ENCODE data around the gene KCNG3. TPM values are rescaled to one million over a fixed set of nuclear protein-coding genes. Genes with fewer than 3 reads are reported as not detected.

The KCNG3 gene
- total RNA-seq, 6 donors from 2014 or later, result 0.91 to 10.3 (median 3.8) TPM

DNA sequence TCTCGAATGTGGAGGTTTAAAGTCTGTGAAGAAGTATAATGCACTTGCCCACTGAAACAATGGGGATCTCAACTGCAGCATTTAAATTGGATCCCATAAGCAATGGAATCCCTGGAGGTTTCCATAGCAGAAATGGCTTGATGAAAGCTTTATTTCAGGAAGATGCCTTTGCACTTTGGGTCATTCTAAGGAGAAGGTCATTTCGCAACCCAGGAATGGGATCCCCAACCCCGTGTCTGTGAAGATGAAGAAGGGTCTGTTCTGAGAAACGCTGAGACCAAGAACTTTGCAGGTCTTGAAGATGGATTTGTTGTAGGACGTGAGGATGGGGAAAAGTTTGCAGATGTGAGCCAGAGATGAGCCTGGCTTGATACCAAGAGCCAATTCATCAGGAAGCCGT lies 1.8 kb upstream of the KCNG3 start:
- H3K27ac ChIP-seq, result no peak overlapping the region
- peaks cover 8 to 27% (median 13%) of the 10 kb centered on the region in 4 donors for H3K4me1 ChIP-seq
- ATAC-seq (ENCODE audit: low FRiP score in 2 of 2), result no peak
- H3K9me3 ChIP-seq, result no peaks in the 10 kb centered on the region
- no peak for DNase-seq
- H3K36me3 ChIP-seq, result no peaks in the 10 kb centered on the region
- WGBS, 2 donors, result 58 to 67% methylated on average over 6 of the region's 6 CpGs
- peaks cover 0 to 23% (median 16%) of the 10 kb centered on the region in 4 donors for H3K27me3 ChIP-seq
- TF ChIP-seq, protein P1, sequence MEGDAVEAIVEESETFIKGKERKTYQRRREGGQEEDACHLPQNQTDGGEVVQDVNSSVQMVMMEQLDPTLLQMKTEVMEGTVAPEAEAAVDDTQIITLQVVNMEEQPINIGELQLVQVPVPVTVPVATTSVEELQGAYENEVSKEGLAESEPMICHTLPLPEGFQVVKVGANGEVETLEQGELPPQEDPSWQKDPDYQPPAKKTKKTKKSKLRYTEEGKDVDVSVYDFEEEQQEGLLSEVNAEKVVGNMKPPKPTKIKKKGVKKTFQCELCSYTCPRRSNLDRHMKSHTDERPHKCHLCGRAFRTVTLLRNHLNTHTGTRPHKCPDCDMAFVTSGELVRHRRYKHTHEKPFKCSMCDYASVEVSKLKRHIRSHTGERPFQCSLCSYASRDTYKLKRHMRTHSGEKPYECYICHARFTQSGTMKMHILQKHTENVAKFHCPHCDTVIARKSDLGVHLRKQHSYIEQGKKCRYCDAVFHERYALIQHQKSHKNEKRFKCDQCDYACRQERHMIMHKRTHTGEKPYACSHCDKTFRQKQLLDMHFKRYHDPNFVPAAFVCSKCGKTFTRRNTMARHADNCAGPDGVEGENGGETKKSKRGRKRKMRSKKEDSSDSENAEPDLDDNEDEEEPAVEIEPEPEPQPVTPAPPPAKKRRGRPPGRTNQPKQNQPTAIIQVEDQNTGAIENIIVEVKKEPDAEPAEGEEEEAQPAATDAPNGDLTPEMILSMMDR (IDR thresholded peaks at IDR 0.05), result no peak
- no peak for TF ChIP-seq EP300 (IDR thresholded peaks at IDR 0.05)
- TF ChIP-seq POLR2A (IDR thresholded peaks at IDR 0.05), result no peak
- TF ChIP-seq POLR2AphosphoS5 (IDR thresholded peaks at IDR 0.05), result no peak
- no peak overlapping the region for H3K4me3 ChIP-seq

DNA sequence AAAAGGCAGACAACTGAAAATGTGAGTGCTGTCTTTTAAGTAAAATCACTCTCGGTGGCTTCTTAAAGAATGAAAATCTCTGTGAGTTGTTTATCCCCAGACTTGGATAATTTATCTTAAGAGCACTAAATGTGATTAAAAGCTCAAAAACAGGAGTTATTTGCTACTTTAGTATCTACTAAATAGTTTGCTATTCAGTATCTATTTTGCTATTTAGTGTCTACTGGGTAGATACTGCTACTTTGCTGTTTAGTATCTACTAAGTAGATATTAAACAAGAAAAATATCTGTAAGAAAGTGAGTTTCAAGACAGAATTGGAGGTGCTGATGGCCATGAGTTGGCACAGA lies 1.4 kb upstream of the KCNG3 start:
- no peak overlapping the region for H3K27ac ChIP-seq
- peaks cover 8 to 27% (median 13%) of the 10 kb centered on the region in 4 donors for H3K4me1 ChIP-seq
- H3K36me3 ChIP-seq, result no peaks in the 10 kb centered on the region
- ATAC-seq (ENCODE audit: low FRiP score in 2 of 2), result no peak
- peaks cover 0 to 23% (median 16%) of the 10 kb centered on the region in 4 donors for H3K27me3 ChIP-seq
- no peak for DNase-seq
- TF ChIP-seq, protein P1 (IDR thresholded peaks at IDR 0.05), result no peak
- TF ChIP-seq POLR2AphosphoS5 (IDR thresholded peaks at IDR 0.05) (no peak), EP300 (IDR thresholded peaks at IDR 0.05) (no peak), POLR2A (IDR thresholded peaks at IDR 0.05) (no peak)
- 0% methylated on average over 1 of the region's 1 CpG for WGBS, 2 donors
- H3K9me3 ChIP-seq, result no peaks in the 10 kb centered on the region
- peak overlapping the region in 2 of 4 donors; percentile 67 to 69 for H3K4me3 ChIP-seq

DNA sequence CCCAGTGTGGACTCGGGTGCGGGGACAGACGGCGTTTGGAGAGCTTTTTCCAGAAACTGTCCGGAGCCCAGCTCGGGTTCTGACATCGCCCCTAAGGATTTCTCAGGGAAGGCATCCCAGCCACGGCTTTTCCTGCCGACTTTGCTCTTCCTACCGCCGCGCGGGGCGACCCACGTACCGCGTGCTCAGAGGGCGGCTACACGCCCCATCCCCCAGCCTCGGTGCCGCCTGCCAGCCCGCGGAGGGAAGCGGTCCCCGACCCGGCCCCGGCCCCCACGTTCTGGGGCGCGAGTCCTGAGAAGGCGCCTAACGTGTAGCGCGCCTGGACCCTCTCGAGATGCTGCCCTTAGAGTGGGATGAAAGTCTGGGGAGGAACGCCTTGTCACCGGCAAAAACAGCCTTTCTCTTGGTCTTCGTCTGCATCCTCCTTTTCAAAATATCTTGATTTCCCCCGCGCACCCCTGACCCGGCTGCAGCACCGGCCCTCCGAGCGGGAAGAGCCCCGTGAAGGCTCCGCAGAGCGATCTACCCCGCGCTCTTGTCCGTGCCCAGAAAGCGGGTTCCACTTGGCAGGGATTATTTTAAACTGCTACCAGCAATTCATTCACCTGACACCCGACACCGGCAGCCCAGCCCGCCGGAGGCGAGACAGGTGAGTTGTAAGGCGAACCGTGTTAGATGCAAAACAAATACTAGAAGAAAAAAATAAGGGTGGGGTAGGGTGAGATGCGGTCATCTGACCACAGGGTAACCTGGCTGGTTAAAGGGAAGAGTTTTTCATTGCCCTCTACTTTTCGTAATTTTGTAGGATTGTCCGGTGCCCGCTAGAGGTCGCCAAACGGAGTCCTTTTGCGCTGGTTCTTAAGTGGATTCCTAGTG lies 812 bp upstream of the KCNG3 start:
- 0 to 3% methylated on average over 27 to 59 of the region's 65 CpGs for WGBS, 2 donors
- H3K4me1 ChIP-seq, result peaks cover 8 to 27% (median 13%) of the 10 kb centered on the region in 4 donors
- DNase-seq (peak; percentile 74 to 89), ATAC-seq (ENCODE audit: low FRiP score in 2 of 2) (peak; percentile 83 to 89)
- H3K9me3 ChIP-seq, result no peaks in the 10 kb centered on the region
- H3K27me3 ChIP-seq, result peaks cover 0 to 23% (median 16%) of the 10 kb centered on the region in 4 donors
- no peaks in the 10 kb centered on the region for H3K36me3 ChIP-seq
- TF ChIP-seq, protein P1 (IDR thresholded peaks at IDR 0.05), result peak; percentile 55 to 87 (median 68)
- TF ChIP-seq EP300 (IDR thresholded peaks at IDR 0.05), result no peak
- TF ChIP-seq POLR2A (IDR thresholded peaks at IDR 0.05), result no peak
- peak in 1 of 2 donors; percentile 39 for TF ChIP-seq POLR2AphosphoS5 (IDR thresholded peaks at IDR 0.05)
- peak overlapping the region in 3 of 4 donors; percentile 19 to 72 (median 60) for H3K27ac ChIP-seq
- H3K4me3 ChIP-seq, result peak overlapping the region; percentile 46 to 69 (median 61)

DNA sequence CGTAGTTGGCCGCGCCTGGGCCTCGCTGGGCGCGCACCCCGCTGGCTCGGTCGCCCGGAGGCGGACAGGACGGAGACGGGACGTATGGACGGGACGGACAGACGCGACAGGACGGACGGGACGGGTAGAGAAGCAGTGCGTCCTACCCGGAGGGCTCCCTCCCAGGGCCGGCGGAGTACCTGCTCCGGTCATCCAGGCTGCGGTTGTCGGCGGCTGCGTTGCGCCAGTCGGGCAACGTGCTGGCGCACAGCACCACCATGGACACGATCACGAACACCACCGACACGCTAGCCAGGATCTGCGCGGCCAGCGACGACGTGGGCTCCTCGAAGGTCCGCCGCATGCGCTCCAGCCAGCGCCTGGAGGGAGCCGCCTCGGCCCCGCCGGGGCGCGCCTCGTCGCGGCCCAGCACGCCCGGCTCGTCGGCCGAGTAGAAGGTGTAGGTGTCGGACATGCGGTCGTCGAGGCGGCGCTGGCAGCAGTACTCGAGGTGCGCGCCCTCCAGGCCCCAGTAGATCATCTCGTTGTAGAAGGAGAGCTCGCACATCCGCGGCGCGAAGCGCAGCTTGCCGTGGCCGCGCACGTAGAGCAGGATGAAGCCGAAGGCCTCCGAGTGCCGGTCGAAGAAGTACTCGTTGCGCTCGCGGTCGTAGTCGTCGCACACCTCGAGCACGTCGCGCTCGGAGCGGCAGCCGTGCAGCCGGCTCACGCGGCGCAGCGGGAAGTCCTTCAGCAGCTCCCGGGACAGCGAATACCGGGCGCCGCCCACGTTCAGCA lies 903 bp downstream of the KCNG3 start:
- peak; percentile 26 to 86 for DNase-seq
- Histone ChIP-seq H3K9me3 (no peaks in the 10 kb centered on the region), H3K27me3 (peaks cover 0 to 23% (median 16%) of the 10 kb centered on the region in 4 donors), H3K36me3 (no peaks in the 10 kb centered on the region), H3K4me3 (peak overlapping the region in 3 of 4 donors; percentile 46 to 69 (median 67)), H3K4me1 (peaks cover 8 to 27% (median 13%) of the 10 kb centered on the region in 4 donors), H3K27ac (peak overlapping the region in 2 of 4 donors; percentile 60 to 72)
- TF ChIP-seq POLR2A (IDR thresholded peaks at IDR 0.05) (no peak), EP300 (IDR thresholded peaks at IDR 0.05) (no peak), POLR2AphosphoS5 (IDR thresholded peaks at IDR 0.05) (no peak)
- TF ChIP-seq, protein P1 (IDR thresholded peaks at IDR 0.05), result no peak
- WGBS, 2 donors, result 0 to 34% methylated on average over 1 to 26 of the region's 111 CpGs
- peak in 1 of 2 donors; percentile 4 for ATAC-seq (ENCODE audit: low FRiP score in 2 of 2)
